HG02588 (cell line): ENCODE measurements around the gene GFPT1.
"Not testable (repeated sequence)": the region's sequence is repeated elsewhere in the genome, so short reads cannot be mapped to it uniquely, and the experiment has no call there.

Source experiments
- ATAC-seq: cut with Tn5 transposase; IDR thresholded peaks from one replicate; pipeline ENCODE4 v1.9.1; 2021; ENCODE audit warnings: mild to moderate bottlenecking, moderate library complexity; ENCODE audit not compliant: unreplicated experiment

Gene GFPT1

GRCh38 chr2:69384618-69385081 is 2.4 kb downstream of the GFPT1 start:
- ATAC-seq: no peak

GRCh38 chr2:69383176-69383812 is 3.7 kb downstream of the GFPT1 start:
- ATAC-seq: no peak

- ATAC-seq: no peak
These were observed 4.5 kb downstream of the GFPT1 start for GRCh38 chr2:69382547-69382946.

GRCh38 chr2:69381337-69381737 is 5.7 kb downstream of the GFPT1 start:
- no peak for ATAC-seq

GRCh38 chr2:69380072-69380917 is 6.7 kb downstream of the GFPT1 start:
- no peak for ATAC-seq

GRCh38 chr2:69376403-69376802 is 10.6 kb downstream of the GFPT1 start:
- ATAC-seq: no peak

GRCh38 chr2:69375494-69376353 is 11.3 kb downstream of the GFPT1 start:
- no peak for ATAC-seq

GRCh38 chr2:69372767-69373166 is 14.3 kb downstream of the GFPT1 start:
- no peak for ATAC-seq

- no peak for ATAC-seq
These were observed 17.2 kb downstream of the GFPT1 start for GRCh38 chr2:69369802-69370201.

- ATAC-seq: no peak
These were observed 18.4 kb downstream of the GFPT1 start for GRCh38 chr2:69368588-69368987.

GRCh38 chr2:69359371-69359770 is 27.7 kb downstream of the GFPT1 start:
- no peak for ATAC-seq

- ATAC-seq: no peak
These were observed 28.1 kb downstream of the GFPT1 start for GRCh38 chr2:69358914-69359313.

GRCh38 chr2:69356471-69356870 is 30.6 kb downstream of the GFPT1 start:
- ATAC-seq: no peak

GRCh38 chr2:69354976-69355375 is 32.1 kb downstream of the GFPT1 start:
- not testable (repeated sequence) for ATAC-seq

GRCh38 chr2:69353360-69353759 is 33.7 kb downstream of the GFPT1 start:
- no peak for ATAC-seq

- ATAC-seq: no peak
These were observed 38.2 kb downstream of the GFPT1 start for GRCh38 chr2:69348781-69349180.

GRCh38 chr2:69345434-69345833 is 41.6 kb downstream of the GFPT1 start:
- ATAC-seq: no peak

GRCh38 chr2:69344305-69344704 is 42.7 kb downstream of the GFPT1 start:
- no peak for ATAC-seq

- ATAC-seq: no peak
These were observed 46.8 kb downstream of the GFPT1 start for GRCh38 chr2:69340101-69340775.

GRCh38 chr2:69335311-69335710 is 51.7 kb downstream of the GFPT1 start:
- no peak for ATAC-seq

GRCh38 chr2:69333352-69333751 is 53.7 kb downstream of the GFPT1 start:
- no peak for ATAC-seq
